PC-3 (cell line): Measurements from ENCODE around the gene PRPF6.

ENCODE experiments used
- EZH2 ChIP-seq: fragments of 300-600 bp; sonication (generic); IDR thresholded peaks from one replicate; pipeline ENCODE4 v1.6.1; 2017; ENCODE audit warnings: antibody characterized with exemption, mild to moderate bottlenecking, low read length; ENCODE audit not compliant: unreplicated experiment
- TF ChIP-seq, protein P1 (sequence below): fragments of 300-600 bp; sonication (generic); conservative IDR thresholded peaks from 2 replicates; pipeline ENCODE4 v1.5.1; 2017; ENCODE audit warnings: antibody characterized with exemption, low read depth, mild to moderate bottlenecking, low read length

DNA sequence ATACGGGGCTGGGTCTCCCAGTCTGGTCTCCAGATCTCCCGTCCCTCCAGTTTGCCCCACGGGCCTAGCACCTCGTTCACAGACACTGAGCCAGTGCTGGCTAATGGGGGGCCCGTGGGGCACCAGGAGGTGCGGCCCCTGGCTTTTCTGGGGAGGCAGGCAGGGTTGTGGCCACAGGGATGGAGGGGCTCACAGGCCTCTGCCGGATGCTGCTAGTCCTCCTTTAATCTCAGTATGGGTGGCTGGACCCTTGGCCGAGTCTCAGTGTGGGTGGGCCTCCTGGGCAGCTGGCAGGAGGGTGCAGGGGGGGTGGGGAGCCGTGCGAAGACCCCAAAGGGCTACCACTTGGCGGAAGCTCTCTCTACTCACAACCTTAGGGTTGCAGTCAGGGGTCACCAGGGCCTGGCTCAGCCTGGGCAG is 70.1 kb downstream of the PRPF6 start:
- TF ChIP-seq, protein P1, sequence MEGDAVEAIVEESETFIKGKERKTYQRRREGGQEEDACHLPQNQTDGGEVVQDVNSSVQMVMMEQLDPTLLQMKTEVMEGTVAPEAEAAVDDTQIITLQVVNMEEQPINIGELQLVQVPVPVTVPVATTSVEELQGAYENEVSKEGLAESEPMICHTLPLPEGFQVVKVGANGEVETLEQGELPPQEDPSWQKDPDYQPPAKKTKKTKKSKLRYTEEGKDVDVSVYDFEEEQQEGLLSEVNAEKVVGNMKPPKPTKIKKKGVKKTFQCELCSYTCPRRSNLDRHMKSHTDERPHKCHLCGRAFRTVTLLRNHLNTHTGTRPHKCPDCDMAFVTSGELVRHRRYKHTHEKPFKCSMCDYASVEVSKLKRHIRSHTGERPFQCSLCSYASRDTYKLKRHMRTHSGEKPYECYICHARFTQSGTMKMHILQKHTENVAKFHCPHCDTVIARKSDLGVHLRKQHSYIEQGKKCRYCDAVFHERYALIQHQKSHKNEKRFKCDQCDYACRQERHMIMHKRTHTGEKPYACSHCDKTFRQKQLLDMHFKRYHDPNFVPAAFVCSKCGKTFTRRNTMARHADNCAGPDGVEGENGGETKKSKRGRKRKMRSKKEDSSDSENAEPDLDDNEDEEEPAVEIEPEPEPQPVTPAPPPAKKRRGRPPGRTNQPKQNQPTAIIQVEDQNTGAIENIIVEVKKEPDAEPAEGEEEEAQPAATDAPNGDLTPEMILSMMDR, result no peak
- no peak for TF ChIP-seq EZH2
